GM12891 (cell line): ENCODE results near the gene GRM8.

Source experiments
- POLR2A ChIP-seq: IDR thresholded peaks from 2 replicates; pipeline ENCODE4 v1.6.1; 2011; ENCODE audit warnings: low read depth, low read length, control low read depth
- POLR2AphosphoS5 ChIP-seq: IDR thresholded peaks from 2 replicates; pipeline ENCODE4 v1.6.1; 2011; ENCODE audit warnings: low read depth, low read length, control low read depth
- TAF1 ChIP-seq: IDR thresholded peaks from 2 replicates; pipeline ENCODE4 v1.6.1; 2011; ENCODE audit warnings: low read depth, low read length, control low read depth

DNA sequence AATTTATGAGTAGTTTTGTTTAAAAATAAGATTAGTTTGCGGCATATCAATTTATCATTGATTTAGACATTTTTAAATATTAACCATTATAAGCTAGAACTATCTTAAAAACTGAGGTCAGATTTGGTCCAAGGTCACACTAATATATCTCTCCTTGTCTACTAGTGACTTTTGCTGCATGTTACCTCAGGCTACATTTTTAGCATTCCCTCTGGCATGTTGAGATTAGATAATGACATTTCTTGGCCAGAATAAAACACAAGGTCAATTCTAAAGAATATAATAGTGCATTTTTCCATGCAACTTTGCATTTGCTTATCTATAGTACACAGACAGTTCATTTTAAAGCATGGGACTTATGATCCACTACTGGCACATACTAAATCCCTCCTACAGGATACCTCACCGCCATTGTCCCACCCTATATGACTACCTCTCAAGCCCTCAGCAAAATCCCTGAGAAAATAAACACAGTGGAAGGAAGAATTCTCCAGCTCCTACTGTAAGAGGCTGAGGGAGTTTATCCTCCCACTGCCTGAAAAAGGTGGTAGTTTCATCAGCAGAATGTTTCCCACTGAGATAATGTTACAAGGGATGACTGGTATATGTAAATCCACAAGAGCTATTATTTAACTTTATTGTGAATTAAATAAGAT lies 816.4 kb downstream of the GRM8 start:
- TF ChIP-seq POLR2A (no peak), TAF1 (no peak), POLR2AphosphoS5 (no peak)
